NB4 (cell line): ENCODE measurements around the gene NRXN3.

Experiments
- DNase-seq: peaks from one replicate; pipeline ENCODE4 v3.0.0; 2010; ENCODE audit warnings: low read depth
- H3K4me3 ChIP-seq: one replicate; pipeline ENCODE4 v1.5.1; 2011; ENCODE audit warnings: mild to moderate bottlenecking, low read depth, low read length, moderate library complexity
- CTCF ChIP-seq: IDR thresholded peaks from one replicate; pipeline ENCODE4 v1.5.1; 2012; ENCODE audit warnings: low read depth, low read length
- MAX ChIP-seq: IDR thresholded peaks from 2 replicates; pipeline ENCODE4 v1.6.1; 2011; ENCODE audit warnings: low read depth, low read length
- MYC ChIP-seq: IDR thresholded peaks from 2 replicates; pipeline ENCODE4 v1.6.1; 2011; ENCODE audit warnings: low read depth, low read length
- POLR2A ChIP-seq: IDR thresholded peaks from 2 replicates; pipeline ENCODE4 v1.6.1; 2011; ENCODE audit warnings: mild to moderate bottlenecking; ENCODE audit not compliant: insufficient read length; ENCODE audit errors: extremely low read depth

Gene NRXN3

GRCh38 chr14:78512021-78512420 is 341.8 kb downstream of the NRXN3 start:
- TF ChIP-seq MAX (no peak), MYC (no peak), CTCF (no peak), POLR2A (no peak)
- no peak overlapping the region for H3K4me3 ChIP-seq
- DNase-seq: no peak

- peak; percentile 42 for DNase-seq
- TF ChIP-seq MAX (no peak), POLR2A (no peak), CTCF (no peak), MYC (no peak)
- no peak overlapping the region for H3K4me3 ChIP-seq
Observed at GRCh38 chr14:78519863-78520262, 349.7 kb downstream of the NRXN3 start.

- no peak for DNase-seq
Observed at GRCh38 chr14:78524196-78524595, 354.0 kb downstream of the NRXN3 start.

GRCh38 chr14:78524766-78525165 is 354.6 kb downstream of the NRXN3 start:
- DNase-seq: no peak
- TF ChIP-seq POLR2A: no peak
- no peak for TF ChIP-seq MAX
- no peak for TF ChIP-seq CTCF
- TF ChIP-seq MYC: no peak
- H3K4me3 ChIP-seq: no peak overlapping the region

More at GRCh38 chr14:78524196-78524595, 354.0 kb downstream of the NRXN3 start:
- no peak overlapping the region for H3K4me3 ChIP-seq
- TF ChIP-seq MAX: no peak
- no peak for TF ChIP-seq MYC
- no peak for TF ChIP-seq CTCF
- TF ChIP-seq POLR2A: no peak

DNA sequence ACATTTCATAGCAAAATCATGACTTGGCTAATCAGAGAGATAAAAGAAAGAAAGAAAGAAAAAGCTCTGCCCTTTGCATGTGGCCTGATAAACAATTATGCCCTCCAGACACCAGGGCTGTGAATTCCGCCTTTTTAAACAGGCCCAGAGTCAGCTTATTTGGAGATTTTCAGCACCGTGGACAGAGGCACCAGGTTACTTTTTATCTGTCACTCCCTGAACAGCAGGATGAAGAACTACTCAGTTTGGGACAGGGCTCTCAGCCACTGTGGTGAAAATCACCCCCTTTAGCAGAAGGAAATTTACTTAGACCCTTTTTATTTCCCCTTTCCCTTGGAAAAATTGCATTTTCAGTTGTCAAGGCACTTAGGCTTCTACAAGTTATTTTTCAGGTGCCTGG is 359.9 kb downstream of the NRXN3 start:
- TF ChIP-seq MAX (no peak), CTCF (no peak), MYC (no peak), POLR2A (no peak)
- DNase-seq: peak; percentile 45

GRCh38 chr14:78534141-78534540 is 364.0 kb downstream of the NRXN3 start:
- no peak for DNase-seq
- H3K4me3 ChIP-seq: no peak overlapping the region
- TF ChIP-seq CTCF (no peak), POLR2A (no peak), MAX (no peak), MYC (no peak)

More for the DNA sequence above, 359.9 kb downstream of the NRXN3 start:
- H3K4me3 ChIP-seq: no peak overlapping the region
